GM12801 (cell line): Measurements from ENCODE around the gene CGN.

Experiments
- CTCF ChIP-seq: IDR thresholded peaks from one replicate; pipeline ENCODE4 v1.5.1; 2011; ENCODE audit warnings: control low read depth; ENCODE audit not compliant: insufficient read length; ENCODE audit errors: extremely low read depth

The CGN gene

DNA sequence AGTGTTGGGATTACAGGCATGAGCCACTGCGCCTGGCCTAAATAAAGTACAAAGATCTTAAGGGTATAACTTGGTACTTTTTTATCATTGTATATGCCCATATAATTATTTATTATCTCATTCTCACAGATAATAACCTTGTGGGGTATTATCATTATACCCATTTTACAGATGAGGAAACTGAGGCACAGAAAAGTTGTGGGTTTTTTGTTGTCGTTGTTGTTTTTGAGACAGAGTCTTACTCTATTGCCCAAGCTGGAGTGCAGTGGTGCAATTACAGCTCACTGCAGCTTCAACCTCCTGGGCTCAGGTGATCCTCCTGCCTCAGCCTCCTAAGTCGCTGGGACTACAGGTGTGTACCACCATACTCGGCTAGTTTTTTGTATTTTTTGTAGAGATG, 4.1 kb downstream of the CGN start:
- TF ChIP-seq CTCF: no peak

DNA sequence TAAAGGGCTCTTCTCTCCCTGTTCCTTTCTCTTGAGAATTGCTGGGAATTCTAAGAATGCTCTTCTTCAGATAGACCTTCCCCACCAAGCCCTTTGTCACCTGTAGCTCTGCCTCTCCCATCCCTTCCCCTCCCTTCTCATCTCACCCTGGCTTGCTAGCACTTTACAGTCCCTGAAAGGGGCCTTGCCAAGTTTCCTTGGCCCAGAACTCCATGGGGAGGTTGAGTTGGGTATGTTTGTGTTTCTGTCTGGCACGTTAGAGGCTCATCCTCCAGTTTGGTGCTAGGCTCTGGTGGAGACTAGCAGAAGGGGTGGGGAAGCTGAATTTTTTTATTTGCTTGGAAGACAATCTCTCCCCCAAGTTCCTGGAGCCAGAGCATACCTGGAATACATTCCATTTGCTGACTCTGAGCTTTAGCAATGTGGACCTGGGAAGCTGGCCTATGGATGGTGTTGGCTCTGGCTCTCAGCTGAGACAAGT, 4.9 kb downstream of the CGN start:
- no peak for TF ChIP-seq CTCF

GRCh38 chr1:151518431-151518830, 7.2 kb downstream of the CGN start:
- no peak for TF ChIP-seq CTCF

GRCh38 chr1:151518936-151519335, 7.7 kb downstream of the CGN start:
- TF ChIP-seq CTCF: no peak

DNA sequence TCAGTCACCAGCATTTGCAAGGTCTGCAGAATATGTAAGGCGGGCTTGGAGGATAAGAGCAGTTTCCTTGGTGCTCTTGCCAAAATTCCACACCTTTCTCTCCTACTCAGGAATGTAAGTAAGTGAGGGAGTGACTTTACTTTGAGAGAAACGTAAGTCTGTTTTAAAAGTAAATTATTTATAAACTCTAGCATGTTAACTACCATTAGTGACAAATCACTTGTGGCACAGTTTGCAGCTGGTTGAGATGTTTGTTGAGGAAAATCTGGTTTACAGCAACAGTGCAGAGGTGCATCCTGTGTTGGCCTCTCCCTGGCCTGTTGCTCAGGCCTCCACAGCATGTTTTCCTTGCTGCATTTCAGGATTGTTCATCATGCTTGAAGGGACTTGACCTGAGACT, 8.5 kb downstream of the CGN start:
- no peak for TF ChIP-seq CTCF

DNA sequence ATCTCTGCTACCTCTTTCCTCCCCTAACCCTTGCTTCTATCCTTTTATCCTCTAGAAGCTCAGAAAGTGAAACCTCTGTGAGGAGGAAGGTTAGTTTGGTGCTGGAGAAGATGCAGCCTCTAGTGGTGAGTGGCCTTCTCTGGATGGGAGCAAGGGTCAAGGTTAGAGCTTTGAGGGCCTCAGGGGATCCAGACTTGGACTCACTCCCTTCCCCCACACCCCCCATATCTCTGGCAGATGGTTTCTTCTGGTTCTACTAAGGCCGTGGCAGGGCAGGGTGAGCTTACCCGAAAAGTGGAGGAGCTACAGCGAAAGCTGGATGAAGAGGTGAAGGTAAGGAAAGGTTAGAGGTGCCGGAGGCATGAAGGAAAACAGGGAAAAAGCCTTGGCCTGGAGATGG, 9.2 kb downstream of the CGN start:
- TF ChIP-seq CTCF: no peak

DNA sequence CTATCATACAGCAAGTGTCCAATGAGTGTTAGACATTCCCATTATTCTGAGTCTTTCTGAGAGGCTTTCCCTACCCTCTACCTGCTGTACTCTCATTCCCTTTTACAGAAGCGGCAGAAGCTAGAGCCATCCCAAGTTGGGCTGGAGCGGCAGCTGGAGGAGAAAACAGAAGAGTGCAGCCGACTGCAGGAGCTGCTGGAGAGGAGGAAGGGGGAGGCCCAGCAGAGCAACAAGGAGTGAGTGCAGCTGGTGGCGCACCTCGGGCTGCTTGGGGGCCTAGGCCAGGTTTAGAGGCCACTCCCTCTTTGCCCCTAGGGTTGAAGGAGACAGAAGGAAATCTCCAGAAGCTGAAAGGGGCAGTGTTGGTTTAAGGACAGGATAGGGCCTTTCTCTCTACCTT, 12.1 kb downstream of the CGN start:
- TF ChIP-seq CTCF: no peak

DNA sequence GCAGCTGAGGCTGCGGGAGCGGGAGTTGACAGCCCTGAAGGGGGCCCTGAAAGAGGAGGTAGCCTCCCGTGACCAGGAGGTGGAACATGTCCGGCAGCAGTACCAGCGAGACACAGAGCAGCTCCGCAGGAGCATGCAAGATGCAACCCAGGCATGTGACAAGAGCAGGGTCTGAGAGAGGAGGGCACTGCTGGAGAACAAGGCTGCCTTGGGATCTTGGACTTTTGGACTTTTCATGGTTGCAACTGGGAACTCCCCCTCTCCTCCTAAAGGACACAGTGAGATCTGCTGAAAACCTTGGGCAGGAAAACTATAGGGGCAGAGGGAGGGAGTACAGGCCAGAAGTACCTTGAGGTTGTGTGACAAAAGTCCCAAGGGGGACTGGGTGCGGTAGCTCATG, 13.5 kb downstream of the CGN start:
- TF ChIP-seq CTCF: no peak
